Gastroesophageal sphincter (tissue), 3 donors: ENCODE measurements around the gene ALOX15B.

Experiments
- POLR2A ChIP-seq, 2 donors: fragments of 450-650 bp; IDR thresholded peaks; one replicate each; pipeline ENCODE4 v1.6.1; 2017; ENCODE audit warnings: antibody characterized with exemption in 2 of 2, mild to moderate bottlenecking in 2 of 2, moderate library complexity in 1 of 2
- POLR2AphosphoS5 ChIP-seq: sonication (generic); formaldehyde crosslinking; IDR thresholded peaks from one replicate; pipeline ENCODE4 v1.6.1; 2017; ENCODE audit warnings: antibody characterized with exemption
- TF ChIP-seq, protein P1 (sequence below), 4 experiments: fragments of 200-600 bp in 2 of 4; fragments of 450-650 bp in 2 of 4; sonication (generic) in 1 of 4; IDR thresholded peaks; one replicate each; pipeline ENCODE4 v1.5.1; 2017 to 2019; ENCODE audit warnings: antibody characterized with exemption in 4 of 4, mild to moderate bottlenecking in 2 of 4, moderate library complexity in 2 of 4

DNA sequence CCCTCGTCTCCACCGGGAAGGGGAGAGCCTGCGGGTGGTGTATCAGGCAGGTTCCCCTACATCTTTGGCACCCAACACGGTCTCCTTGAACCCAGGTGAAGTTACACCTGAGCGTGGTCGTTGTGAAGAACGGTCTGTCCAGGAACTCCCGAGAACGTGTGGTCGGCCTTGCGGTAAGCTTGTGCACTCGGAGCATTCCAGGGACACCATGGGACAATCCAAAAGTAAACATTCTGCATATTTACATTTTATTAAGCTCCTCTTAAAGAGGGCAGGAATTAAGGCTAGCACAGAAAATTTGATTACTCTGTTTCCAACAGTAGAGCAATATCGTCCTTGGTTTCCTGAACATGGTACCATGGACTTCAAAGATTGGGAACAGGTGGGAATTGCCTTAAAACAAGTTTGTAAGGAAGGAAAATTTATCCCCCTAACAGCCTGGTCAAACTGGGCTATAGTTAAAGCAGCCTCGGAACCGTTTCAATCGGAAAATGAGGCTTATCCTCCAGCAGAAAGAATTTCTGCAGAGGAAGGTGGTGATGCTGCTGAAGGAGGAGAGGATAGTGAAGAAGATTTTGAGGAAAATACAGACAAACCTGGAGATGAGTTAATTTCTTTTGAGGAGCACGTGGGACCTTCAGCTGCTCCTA, 18.2 kb downstream of the ALOX15B start:
- TF ChIP-seq, protein P1, sequence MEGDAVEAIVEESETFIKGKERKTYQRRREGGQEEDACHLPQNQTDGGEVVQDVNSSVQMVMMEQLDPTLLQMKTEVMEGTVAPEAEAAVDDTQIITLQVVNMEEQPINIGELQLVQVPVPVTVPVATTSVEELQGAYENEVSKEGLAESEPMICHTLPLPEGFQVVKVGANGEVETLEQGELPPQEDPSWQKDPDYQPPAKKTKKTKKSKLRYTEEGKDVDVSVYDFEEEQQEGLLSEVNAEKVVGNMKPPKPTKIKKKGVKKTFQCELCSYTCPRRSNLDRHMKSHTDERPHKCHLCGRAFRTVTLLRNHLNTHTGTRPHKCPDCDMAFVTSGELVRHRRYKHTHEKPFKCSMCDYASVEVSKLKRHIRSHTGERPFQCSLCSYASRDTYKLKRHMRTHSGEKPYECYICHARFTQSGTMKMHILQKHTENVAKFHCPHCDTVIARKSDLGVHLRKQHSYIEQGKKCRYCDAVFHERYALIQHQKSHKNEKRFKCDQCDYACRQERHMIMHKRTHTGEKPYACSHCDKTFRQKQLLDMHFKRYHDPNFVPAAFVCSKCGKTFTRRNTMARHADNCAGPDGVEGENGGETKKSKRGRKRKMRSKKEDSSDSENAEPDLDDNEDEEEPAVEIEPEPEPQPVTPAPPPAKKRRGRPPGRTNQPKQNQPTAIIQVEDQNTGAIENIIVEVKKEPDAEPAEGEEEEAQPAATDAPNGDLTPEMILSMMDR (IDR thresholded peaks at IDR 0.05), result no peak
- TF ChIP-seq POLR2A (IDR thresholded peaks at IDR 0.05) (no peak), POLR2AphosphoS5 (no peak)
